ENCODE data around the gene KRT6A. TPM values are rescaled to one million over a fixed set of nuclear protein-coding genes. Genes with fewer than 3 reads are reported as not detected.

The KRT6A gene
- total and polyA plus RNA-seq, 2 of the 8 experiments (the other 6 are each of a cell fraction or from before 2014, with no cell fraction given): 0.11 TPM; not detected in 1

DNA sequence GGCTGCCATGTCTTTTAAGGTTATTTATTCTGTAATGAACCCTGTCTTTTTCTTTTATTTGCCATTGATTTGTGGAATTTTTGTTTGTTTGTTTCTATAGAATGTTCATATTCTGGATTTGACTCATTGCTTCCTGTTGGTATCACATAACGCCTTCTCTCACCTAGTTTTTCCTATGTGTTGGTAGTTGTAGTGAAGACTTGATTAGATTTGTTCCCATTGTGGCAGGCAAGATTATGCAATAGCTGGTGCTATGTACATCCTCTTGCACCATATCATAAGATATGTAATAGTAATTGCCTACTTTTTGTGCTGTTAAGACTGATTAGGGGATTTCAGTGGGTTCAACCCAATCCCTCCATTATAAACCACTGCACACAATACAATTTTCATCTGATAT lies 37.2 kb downstream of the KRT6A start:
- no peaks in the 10 kb centered on the region for H3K79me1 ChIP-seq (ENCODE audit: low read depth, low read length)
- CTCF ChIA-PET (ENCODE audit: partially characterized antibody): interaction anchor here (1.0 kb wide), 1 partner anchor 11 kb away, joined by 3 read pairs; no protein-coding TSS in a partner anchor
- peak overlapping the region; percentile 39; the same call in 1 of the 2 replicates for H2BK12ac ChIP-seq (ENCODE audit: low read depth, low read length)
- no peaks in the 10 kb centered on the region for H4K20me1 ChIP-seq (replicated peaks in 1 of 2; ENCODE audit: control insufficient read depth in 1 of 2, insufficient read depth in 2 of 2, low read length in 2 of 2)
- no peak overlapping the region for H4K8ac ChIP-seq (ENCODE audit: extremely low read depth, insufficient read depth, low read length)
- DNase-seq (ENCODE audit: low read depth in 1 of 2, low spot score in 2 of 2) (no peak), FAIRE-seq (no peak)
- no peaks in the 10 kb centered on the region for H3K36me3 ChIP-seq (ENCODE audit: control insufficient read depth in 2 of 4, insufficient read depth in 4 of 4, low read length in 3 of 4)
- no peak overlapping the region for H4K5ac ChIP-seq (ENCODE audit: insufficient read length, low read depth, low read length)
- H3K4ac ChIP-seq (replicated peaks; ENCODE audit: insufficient read length, low read depth, low read length): no peak overlapping the region
- H3K4me2 ChIP-seq (ENCODE audit: insufficient read depth in 1 of 2, low read depth in 2 of 2, low read length in 2 of 2): no peak overlapping the region
- WGBS, 2 experiments (ENCODE audit: extremely low coverage in 1 of 2, insufficient coverage in 1 of 2, insufficient read length in 1 of 2, insufficient replicate concordance in 2 of 2, low coverage in 1 of 2, low lambda C conversion rate in 2 of 2, missing lambda C conversion rate in 1 of 2): 82% methylated on average over 1 of the region's 1 CpG; no CpG with 5 or more reads in 1 of the 2 experiments
- POLR2A ChIA-PET (ENCODE audit: partially characterized antibody): interaction anchor here (0.5 kb wide), 1 partner anchor 85 kb away, joined by 3 read pairs; no protein-coding TSS in a partner anchor
- H3K79me2 ChIP-seq (ENCODE audit: control insufficient read depth in 1 of 2, insufficient read depth in 2 of 2, low read length in 2 of 2): no peaks in the 10 kb centered on the region
- H2BK5ac ChIP-seq (ENCODE audit: low read depth, low read length): no peak overlapping the region
- H2AFZ ChIP-seq (ENCODE audit: low read length): no peak overlapping the region
- no peak overlapping the region for H3K18ac ChIP-seq (ENCODE audit: extremely low read depth, low read length)
- H2BK15ac ChIP-seq (ENCODE audit: low read length): 0 out of 2 replicates have a peak overlapping the region, but pooled peaks have one; percentile 72
- no peak overlapping the region for H2BK120ac ChIP-seq (replicated peaks; ENCODE audit: low read depth, low read length)
- H3K27me3 ChIP-seq (replicated peaks in 1 of 4; ENCODE audit: control insufficient read depth in 3 of 4, extremely low read depth in 1 of 4, insufficient read depth in 3 of 4, low read length in 3 of 4): no peaks in the 10 kb centered on the region
- no peaks in the 10 kb centered on the region for H3K23me2 ChIP-seq (ENCODE audit: low read depth, low read length)
- no peak overlapping the region for H4K91ac ChIP-seq (replicated peaks; ENCODE audit: insufficient read length, low read length)
- TF ChIP-seq CBX5 (IDR thresholded peaks at IDR 0.05; ENCODE audit: low read depth, low read length): no peak
- no peak for TF ChIP-seq ZNF274 (IDR thresholded peaks at IDR 0.05; ENCODE audit: borderline replicate concordance, extremely low read depth, low read length)
- peak; percentile 41; the same call in 1 of the 2 replicates for TF ChIP-seq CEBPB (IDR thresholded peaks at IDR 0.05; ENCODE audit: low read depth, low read length)
- no peak for TF ChIP-seq HDAC6 (IDR thresholded peaks at IDR 0.05; ENCODE audit: low read depth, low read length)
- no peak for TF ChIP-seq YY1 (IDR thresholded peaks at IDR 0.05; ENCODE audit: low read depth, low read length)
- TF ChIP-seq SIRT6 (IDR thresholded peaks at IDR 0.05; ENCODE audit: low read length): no peak
- no peak for TF ChIP-seq SP1 (IDR thresholded peaks at IDR 0.05; ENCODE audit: low read depth, low read length)
- H3K4me1 ChIP-seq (replicated peaks in 1 of 4; ENCODE audit: control insufficient read depth in 3 of 4, insufficient read depth in 4 of 4, low read length in 3 of 4): no peaks in the 10 kb centered on the region
- no peak overlapping the region for H3K14ac ChIP-seq (ENCODE audit: insufficient read length)
- no peak overlapping the region for H3K23ac ChIP-seq (ENCODE audit: insufficient read length)
- H3K4me3 ChIP-seq (ENCODE audit: extremely low read depth in 1 of 4, insufficient read depth in 2 of 4, low read depth in 3 of 4, low read length in 4 of 4): no peak overlapping the region
- H3K9me3 ChIP-seq (ENCODE audit: insufficient read depth in 2 of 2, low read depth in 1 of 2, low read length in 1 of 2): no peaks in the 10 kb centered on the region
- no peak overlapping the region for H3K27ac ChIP-seq (ENCODE audit: low read depth, low read length)
- H3K9ac ChIP-seq (replicated peaks in 1 of 4; ENCODE audit: extremely low read depth in 1 of 4, low read depth in 3 of 4, low read length in 3 of 4): no peak overlapping the region
- no peak overlapping the region for H2BK20ac ChIP-seq (ENCODE audit: low read length)
- H3K56ac ChIP-seq (replicated peaks; ENCODE audit: insufficient read length, low read depth, low read length): no peak overlapping the region
- no peak overlapping the region for H2AK5ac ChIP-seq (ENCODE audit: low read depth, low read length)
